ENCODE results near the gene AP1B1. TPM values are rescaled to one million over a fixed set of nuclear protein-coding genes. Genes with fewer than 3 reads are reported as not detected.
A peak's percentile ranks its signal among the peaks of the same experiment; 100 is the strongest.

AP1B1 gene
- total and polyA plus RNA-seq, 2 donors from 2014 or later: 50.5 to 82.9 TPM

GRCh38 chr22:29396126-29396525 is 7.8 kb upstream of the AP1B1 start:
- H3K27me3 ChIP-seq (ENCODE audit: control insufficient read depth, insufficient read depth, low read length): no peaks in the 10 kb centered on the region
- DNase-seq: no peak
- H3K4me3 ChIP-seq (ENCODE audit: low read length in 3 of 3): no peak overlapping the region
- H3K9me3 ChIP-seq (ENCODE audit: control insufficient read depth in 2 of 3, insufficient read depth in 1 of 3, low read length in 3 of 3): no peaks in the 10 kb centered on the region
- no peak overlapping the region for H3K9ac ChIP-seq (ENCODE audit: low read length in 3 of 3)
- no peak for FAIRE-seq
- no peak overlapping the region for H3K27ac ChIP-seq (ENCODE audit: low read depth in 2 of 2, low read length in 2 of 2)
- H3K36me3 ChIP-seq (ENCODE audit: control insufficient read depth in 2 of 3, insufficient read depth in 3 of 3, low read length in 3 of 3): no peaks in the 10 kb centered on the region
- TF ChIP-seq CTCF (IDR thresholded peaks at IDR 0.05; ENCODE audit: borderline replicate concordance, extremely low read depth, insufficient read depth): no peak
- intact Hi-C loops (cut with DNase I): no loop called here
- H3K4me1 ChIP-seq (ENCODE audit: control insufficient read depth in 2 of 3, insufficient read depth in 2 of 3, low read depth in 1 of 3, low read length in 3 of 3): peaks cover 0 to 4% (median 2%) of the 10 kb centered on the region in 3 donors

- Histone ChIP-seq H3K9ac (ENCODE audit: low read length in 3 of 3) (no peak overlapping the region), H3K9me3 (ENCODE audit: control insufficient read depth in 2 of 3, insufficient read depth in 1 of 3, low read length in 3 of 3) (no peaks in the 10 kb centered on the region), H3K36me3 (ENCODE audit: control insufficient read depth in 2 of 3, insufficient read depth in 3 of 3, low read length in 3 of 3) (no peaks in the 10 kb centered on the region), H3K27ac (ENCODE audit: low read depth in 2 of 2, low read length in 2 of 2) (no peak overlapping the region), H3K27me3 (ENCODE audit: control insufficient read depth, insufficient read depth, low read length) (no peaks in the 10 kb centered on the region), H3K4me3 (ENCODE audit: low read length in 3 of 3) (no peak overlapping the region), H3K4me1 (ENCODE audit: control insufficient read depth in 2 of 3, insufficient read depth in 2 of 3, low read depth in 1 of 3, low read length in 3 of 3) (peaks cover 0 to 4% (median 2%) of the 10 kb centered on the region in 3 donors)
- peak; percentile 82 for TF ChIP-seq CTCF (IDR thresholded peaks at IDR 0.05; ENCODE audit: borderline replicate concordance, extremely low read depth, insufficient read depth)
- intact Hi-C loops (cut with DNase I): no loop called here
- DNase-seq (peak in 4 of 5 donors; percentile 79 to 92 (median 84)), FAIRE-seq (no peak)
Observed at GRCh38 chr22:29394931-29395581, 6.7 kb upstream of the AP1B1 start.

GRCh38 chr22:29393019-29393608 is 4.7 kb upstream of the AP1B1 start:
- no peak overlapping the region for H3K27ac ChIP-seq (ENCODE audit: low read depth in 2 of 2, low read length in 2 of 2)
- FAIRE-seq (no peak), DNase-seq (no peak)
- H3K27me3 ChIP-seq (ENCODE audit: control insufficient read depth, insufficient read depth, low read length): no peaks in the 10 kb centered on the region
- intact Hi-C loops (cut with DNase I): no loop called here
- H3K9ac ChIP-seq (ENCODE audit: low read length in 3 of 3): no peak overlapping the region
- no peaks in the 10 kb centered on the region for H3K9me3 ChIP-seq (ENCODE audit: control insufficient read depth in 2 of 3, insufficient read depth in 1 of 3, low read length in 3 of 3)
- no peaks in the 10 kb centered on the region for H3K36me3 ChIP-seq (ENCODE audit: control insufficient read depth in 2 of 3, insufficient read depth in 3 of 3, low read length in 3 of 3)
- no peak overlapping the region for H3K4me3 ChIP-seq (ENCODE audit: low read length in 3 of 3)
- H3K4me1 ChIP-seq (ENCODE audit: control insufficient read depth in 2 of 3, insufficient read depth in 2 of 3, low read depth in 1 of 3, low read length in 3 of 3): peaks cover 0 to 6% (median 4%) of the 10 kb centered on the region in 3 donors
- no peak for TF ChIP-seq CTCF (IDR thresholded peaks at IDR 0.05; ENCODE audit: borderline replicate concordance, extremely low read depth, insufficient read depth)
